WTC11 (cell line): ENCODE data around the gene LAMC1.

Experiments
- CTCF ChIP-seq: fragments of 200-600 bp; IDR thresholded peaks from 2 replicates; pipeline ENCODE4 v1.8.0; 2022; ENCODE audit warnings: antibody characterized with exemption
- FOXJ3 ChIP-seq: sonication (generic); formaldehyde crosslinking; IDR thresholded peaks from 2 replicates; pipeline ENCODE4 v1.9.0; 2021; ENCODE audit warnings: missing genetic modification reagents, mild to moderate bottlenecking, borderline replicate concordance
- HMGXB4 ChIP-seq: sonication (generic); formaldehyde crosslinking; IDR thresholded peaks from 2 replicates; pipeline ENCODE4 v1.8.1; 2023; ENCODE audit warnings: mild to moderate bottlenecking, moderate library complexity, missing genetic modification reagents
- JUN ChIP-seq: sonication (generic); formaldehyde crosslinking; IDR thresholded peaks from 2 replicates; pipeline ENCODE4 v1.8.0; 2023; ENCODE audit warnings: mild to moderate bottlenecking, missing genetic modification reagents
- NFE2L1 ChIP-seq: sonication (generic); formaldehyde crosslinking; IDR thresholded peaks from 2 replicates; pipeline ENCODE4 v1.8.1; 2023; ENCODE audit warnings: missing genetic modification reagents
- RELA ChIP-seq: sonication (generic); formaldehyde crosslinking; IDR thresholded peaks from 2 replicates; pipeline ENCODE4 v1.8.1; 2022; ENCODE audit warnings: missing genetic modification reagents, mild to moderate bottlenecking, borderline replicate concordance
- SP1 ChIP-seq: sonication (generic); formaldehyde crosslinking; conservative IDR thresholded peaks from 2 replicates; pipeline ENCODE4 v1.8.1; 2022; ENCODE audit warnings: missing genetic modification reagents
- ZNF232 ChIP-seq: sonication (generic); formaldehyde crosslinking; IDR thresholded peaks from 2 replicates; pipeline ENCODE4 v1.8.0; 2022; ENCODE audit warnings: mild to moderate bottlenecking, missing genetic modification reagents
- ZNF423 ChIP-seq: fragments of 250-450 bp; sonication (Bioruptor Pico); IDR thresholded peaks from 2 replicates; pipeline ENCODE4 v2.1.2; 2022; ENCODE audit warnings: mild to moderate bottlenecking, moderate library complexity
- ZNF512 ChIP-seq: sonication (generic); formaldehyde crosslinking; IDR thresholded peaks from 2 replicates; pipeline ENCODE4 v1.8.1; 2022; ENCODE audit warnings: missing genetic modification reagents, borderline replicate concordance
- TF ChIP-seq, protein P1 (sequence below): sonication (generic); formaldehyde crosslinking; IDR thresholded peaks from 2 replicates; pipeline ENCODE4 v1.8.0; 2022; ENCODE audit warnings: mild to moderate bottlenecking, missing genetic modification reagents

GRCh38 chr1:183121609-183122008 is 98.4 kb downstream of the LAMC1 start:
- TF ChIP-seq ZNF423 (CRISPR knock-in tag) = no peak
- no peak for TF ChIP-seq RELA (CRISPR knock-in tag)
- no peak for TF ChIP-seq CTCF
- no peak for TF ChIP-seq NFE2L1
- no peak for TF ChIP-seq SP1
- no peak for TF ChIP-seq JUN (CRISPR knock-in tag)
- TF ChIP-seq ZNF512 (CRISPR knock-in tag) = no peak
- TF ChIP-seq, protein P1, sequence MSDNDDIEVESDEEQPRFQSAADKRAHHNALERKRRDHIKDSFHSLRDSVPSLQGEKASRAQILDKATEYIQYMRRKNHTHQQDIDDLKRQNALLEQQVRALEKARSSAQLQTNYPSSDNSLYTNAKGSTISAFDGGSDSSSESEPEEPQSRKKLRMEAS (CRISPR knock-in tag) = no peak
- TF ChIP-seq ZNF232 (CRISPR knock-in tag) = no peak
- TF ChIP-seq HMGXB4 (CRISPR knock-in tag) = no peak
- no peak for TF ChIP-seq FOXJ3 (CRISPR knock-in tag)
